ENCODE measurements around the gene NME4.

The NME4 gene

DNA sequence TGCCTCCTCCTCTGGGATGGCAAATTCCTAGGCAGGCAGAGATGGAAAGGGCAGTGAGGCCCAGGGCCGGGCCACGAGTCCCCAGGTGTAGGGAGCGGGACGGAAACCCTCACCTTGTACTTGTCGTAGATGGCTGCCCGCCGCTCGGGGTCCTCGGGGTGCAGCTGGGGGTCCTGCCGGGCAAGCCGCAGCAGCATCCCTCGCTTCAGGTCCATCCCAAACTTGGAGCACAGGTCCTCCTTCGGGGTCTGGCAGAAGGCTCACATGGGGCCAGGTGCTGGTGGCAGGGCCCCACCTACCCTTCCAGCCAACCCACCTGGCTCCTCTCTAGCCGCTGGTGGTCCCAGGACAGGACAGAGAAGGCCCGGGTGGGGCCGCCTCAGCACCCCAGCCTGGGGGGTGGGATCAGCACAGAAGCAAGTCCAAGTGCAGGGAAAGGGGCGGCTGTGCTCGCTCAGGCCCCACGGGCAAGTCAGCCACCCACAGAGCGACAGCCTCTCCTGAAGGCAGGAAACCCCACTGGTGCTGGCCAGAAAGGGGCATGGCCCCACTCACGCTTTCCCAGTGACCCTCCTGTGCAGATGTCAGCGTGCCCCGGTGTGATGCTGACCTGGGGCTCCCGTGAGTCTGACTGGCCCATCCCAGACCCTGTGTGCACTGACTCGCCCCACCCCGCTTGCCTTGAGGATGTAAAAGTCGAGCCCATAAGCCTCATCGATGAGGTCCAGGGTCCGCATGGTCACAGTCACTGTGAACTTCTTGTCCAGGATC is 28.4 kb upstream of the NME4 start:
- ATAC-seq (ENCODE audit: low read depth) = no peak
- H3K4me1 ChIP-seq (ENCODE audit: insufficient read depth, poor library complexity, severe bottlenecking) = peaks cover 2% of the 10 kb centered on the region
- H3K27ac ChIP-seq (ENCODE audit: poor library complexity, severe bottlenecking) = no peak overlapping the region
- H3K36me3 ChIP-seq (ENCODE audit: low read depth) = peaks cover 22% of the 10 kb centered on the region
- no peak overlapping the region for H3K4me3 ChIP-seq (ENCODE audit: severe bottlenecking)
- TF ChIP-seq, protein P1, sequence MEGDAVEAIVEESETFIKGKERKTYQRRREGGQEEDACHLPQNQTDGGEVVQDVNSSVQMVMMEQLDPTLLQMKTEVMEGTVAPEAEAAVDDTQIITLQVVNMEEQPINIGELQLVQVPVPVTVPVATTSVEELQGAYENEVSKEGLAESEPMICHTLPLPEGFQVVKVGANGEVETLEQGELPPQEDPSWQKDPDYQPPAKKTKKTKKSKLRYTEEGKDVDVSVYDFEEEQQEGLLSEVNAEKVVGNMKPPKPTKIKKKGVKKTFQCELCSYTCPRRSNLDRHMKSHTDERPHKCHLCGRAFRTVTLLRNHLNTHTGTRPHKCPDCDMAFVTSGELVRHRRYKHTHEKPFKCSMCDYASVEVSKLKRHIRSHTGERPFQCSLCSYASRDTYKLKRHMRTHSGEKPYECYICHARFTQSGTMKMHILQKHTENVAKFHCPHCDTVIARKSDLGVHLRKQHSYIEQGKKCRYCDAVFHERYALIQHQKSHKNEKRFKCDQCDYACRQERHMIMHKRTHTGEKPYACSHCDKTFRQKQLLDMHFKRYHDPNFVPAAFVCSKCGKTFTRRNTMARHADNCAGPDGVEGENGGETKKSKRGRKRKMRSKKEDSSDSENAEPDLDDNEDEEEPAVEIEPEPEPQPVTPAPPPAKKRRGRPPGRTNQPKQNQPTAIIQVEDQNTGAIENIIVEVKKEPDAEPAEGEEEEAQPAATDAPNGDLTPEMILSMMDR (IDR thresholded peaks at IDR 0.05; ENCODE audit: poor library complexity, severe bottlenecking) = no peak
- DNase-seq (ENCODE audit: low spot score) = peak; percentile 57
- no peaks in the 10 kb centered on the region for H3K9me3 ChIP-seq (ENCODE audit: severe bottlenecking)
- no peaks in the 10 kb centered on the region for H3K27me3 ChIP-seq (ENCODE audit: insufficient read depth, poor library complexity, severe bottlenecking)

DNA sequence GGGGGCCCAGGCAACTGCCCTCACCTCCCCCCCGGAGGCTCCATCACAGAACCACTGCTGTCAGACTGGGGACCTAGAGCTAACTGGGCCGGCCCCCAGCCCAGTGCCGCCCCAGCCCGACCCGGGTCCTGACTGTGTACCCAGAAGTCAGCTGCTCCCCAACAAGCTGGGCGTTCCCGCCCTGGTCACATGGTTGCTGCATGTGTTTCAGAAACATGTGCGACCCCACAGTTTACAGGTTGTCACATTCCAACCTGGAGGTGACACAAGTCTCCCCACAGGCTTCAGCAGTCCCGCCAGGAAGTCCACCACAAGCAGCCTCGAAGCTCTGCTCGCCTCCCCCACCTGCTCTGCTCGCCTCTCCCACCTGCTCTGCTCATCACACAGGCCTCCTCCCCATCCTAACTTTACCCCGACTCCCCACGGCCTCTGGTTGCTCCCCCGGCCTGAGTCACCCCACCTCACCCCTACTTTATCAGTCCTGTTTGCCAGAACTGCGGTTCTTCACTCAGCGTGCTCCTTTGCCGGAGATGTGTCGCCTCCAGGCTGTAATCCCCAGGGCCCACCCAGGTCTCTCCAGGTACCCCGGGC is 27.6 kb upstream of the NME4 start:
- Histone ChIP-seq H3K36me3 (ENCODE audit: low read depth) (peaks cover 22% of the 10 kb centered on the region), H3K27me3 (ENCODE audit: insufficient read depth, poor library complexity, severe bottlenecking) (no peaks in the 10 kb centered on the region), H3K9me3 (ENCODE audit: severe bottlenecking) (no peaks in the 10 kb centered on the region), H3K4me1 (ENCODE audit: insufficient read depth, poor library complexity, severe bottlenecking) (peaks cover 2% of the 10 kb centered on the region), H3K4me3 (ENCODE audit: severe bottlenecking) (peak overlapping the region; percentile 16), H3K27ac (ENCODE audit: poor library complexity, severe bottlenecking) (no peak overlapping the region)
- ATAC-seq (ENCODE audit: low read depth) (no peak), DNase-seq (ENCODE audit: low spot score) (peak; percentile 64)
- TF ChIP-seq, protein P1 (IDR thresholded peaks at IDR 0.05; ENCODE audit: poor library complexity, severe bottlenecking) = no peak

DNA sequence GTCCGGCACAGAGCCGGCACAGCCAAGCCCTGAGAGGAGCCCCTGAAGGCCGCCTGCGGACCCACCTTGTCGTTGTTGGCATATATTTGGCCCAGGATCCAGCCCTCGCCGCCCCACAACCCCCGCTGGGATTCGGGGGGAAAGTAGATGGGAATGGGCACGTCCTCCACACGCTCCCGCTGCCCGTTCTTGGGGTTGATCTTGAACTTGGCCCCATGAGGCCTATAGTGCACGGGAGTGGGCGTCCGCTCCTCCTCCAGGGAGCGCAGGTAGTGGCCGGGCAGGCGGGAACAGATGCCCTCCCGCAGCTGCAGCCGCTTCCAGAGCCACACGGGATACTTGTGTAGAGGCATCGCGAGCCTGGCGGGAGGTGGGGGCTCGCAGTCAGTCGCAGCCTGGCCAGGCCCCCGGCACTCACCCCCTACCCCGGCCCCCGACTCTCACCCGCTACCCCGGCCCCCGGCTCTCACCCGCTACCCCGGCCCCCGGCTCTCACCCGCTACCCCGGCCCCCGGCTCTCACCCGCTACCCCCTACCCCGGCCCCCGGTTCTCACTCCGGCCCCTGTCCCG is 27.0 kb upstream of the NME4 start:
- Histone ChIP-seq H3K27ac (ENCODE audit: poor library complexity, severe bottlenecking) (no peak overlapping the region), H3K36me3 (ENCODE audit: low read depth) (peaks cover 22% of the 10 kb centered on the region), H3K4me1 (ENCODE audit: insufficient read depth, poor library complexity, severe bottlenecking) (peaks cover 2% of the 10 kb centered on the region), H3K27me3 (ENCODE audit: insufficient read depth, poor library complexity, severe bottlenecking) (no peaks in the 10 kb centered on the region), H3K9me3 (ENCODE audit: severe bottlenecking) (no peaks in the 10 kb centered on the region), H3K4me3 (ENCODE audit: severe bottlenecking) (peak overlapping the region; percentile 16)
- DNase-seq (ENCODE audit: low spot score) (no peak), ATAC-seq (ENCODE audit: low read depth) (peak; percentile 45)
- TF ChIP-seq, protein P1 (IDR thresholded peaks at IDR 0.05; ENCODE audit: poor library complexity, severe bottlenecking) = no peak

DNA sequence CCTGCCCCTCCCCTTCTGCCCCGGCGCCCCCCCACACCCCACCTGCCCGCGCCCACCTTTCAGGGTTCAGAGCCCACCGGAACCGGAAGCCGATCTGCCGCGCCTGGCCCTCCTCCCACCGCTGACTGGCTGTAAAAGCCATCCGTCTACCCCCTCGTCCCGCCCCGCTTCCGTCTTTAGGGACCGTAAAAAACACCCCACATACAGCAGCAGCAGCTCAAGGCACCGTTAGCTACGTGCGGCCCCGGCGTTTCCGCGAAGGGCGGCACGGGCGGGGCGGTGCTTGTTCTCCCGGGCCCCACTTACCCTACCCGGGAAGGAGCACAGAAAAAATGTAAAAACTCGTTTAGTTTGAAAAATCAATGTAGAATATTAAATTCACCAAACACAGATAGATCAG is 26.6 kb upstream of the NME4 start, which contains the start of gene MRPL28:
MRPL28 (minus strand) TSS at position 96 of the 400 bp plus-strand sequence. CDS start 320 bp downstream, outside the sequence.
- TF ChIP-seq, protein P1 (IDR thresholded peaks at IDR 0.05; ENCODE audit: poor library complexity, severe bottlenecking) = no peak
- ATAC-seq (ENCODE audit: low read depth) = peak; percentile 92
- H3K36me3 ChIP-seq (ENCODE audit: low read depth) = peaks cover 22% of the 10 kb centered on the region
- peaks cover 2% of the 10 kb centered on the region for H3K4me1 ChIP-seq (ENCODE audit: insufficient read depth, poor library complexity, severe bottlenecking)
- H3K9me3 ChIP-seq (ENCODE audit: severe bottlenecking) = no peaks in the 10 kb centered on the region
- peak; percentile 89 for DNase-seq (ENCODE audit: low spot score)
- no peaks in the 10 kb centered on the region for H3K27me3 ChIP-seq (ENCODE audit: insufficient read depth, poor library complexity, severe bottlenecking)
- H3K27ac ChIP-seq (ENCODE audit: poor library complexity, severe bottlenecking) = peak within 1 kb of the TSS; percentile 47
- H3K4me3 ChIP-seq (ENCODE audit: severe bottlenecking) = peak within 1 kb of the TSS; percentile 16

Data from RWPE2 (cell line).